ENCODE measurements around the gene STAT5B. TPM values are rescaled to one million over a fixed set of nuclear protein-coding genes. Genes with fewer than 3 reads are reported as not detected.

The STAT5B gene
- total RNA-seq, 1 experiment from 2014 or later, result 24.3 TPM

- no peak for DNase-seq
- peaks cover 12% of the 10 kb centered on the region for H3K27me3 ChIP-seq
- H3K36me3 ChIP-seq, result no peaks in the 10 kb centered on the region
- H3K4me3 ChIP-seq, result no peak within 1 kb of the TSS
- no peaks in the 10 kb centered on the region for H3K9me3 ChIP-seq
Measured at GRCh38 chr17:42184713-42185620, 91.2 kb downstream of the STAT5B start, which contains the start of gene HCRT. TSS of gene HCRT (minus strand) at chr17:42185452. CDS start at chr17:42185365, 87 bp downstream.

- no peaks in the 10 kb centered on the region for H3K36me3 ChIP-seq
- no peak overlapping the region for H3K4me3 ChIP-seq
- peak; percentile 44 for DNase-seq
- no peaks in the 10 kb centered on the region for H3K9me3 ChIP-seq
- H3K27me3 ChIP-seq, result peaks cover 17% of the 10 kb centered on the region
Measured at GRCh38 chr17:42183741-42184711, 92.2 kb downstream of the STAT5B start.

GRCh38 chr17:42182927-42183734, 93.1 kb downstream of the STAT5B start:
- Histone ChIP-seq H3K4me3 (no peak overlapping the region), H3K9me3 (no peaks in the 10 kb centered on the region), H3K36me3 (no peaks in the 10 kb centered on the region), H3K27me3 (peaks cover 17% of the 10 kb centered on the region)
- DNase-seq, result no peak

- DNase-seq, result no peak
- Histone ChIP-seq H3K27me3 (peaks cover 17% of the 10 kb centered on the region), H3K36me3 (no peaks in the 10 kb centered on the region), H3K4me3 (no peak overlapping the region), H3K9me3 (no peaks in the 10 kb centered on the region)
Measured at GRCh38 chr17:42181851-42182207, 94.4 kb downstream of the STAT5B start.

GRCh38 chr17:42180922-42181850, 95.0 kb downstream of the STAT5B start, which contains the start of gene KCNH4:
TSS of gene KCNH4 (minus strand) at chr17:42181142. CDS start at chr17:42180945, 197 bp downstream.
- no peaks in the 10 kb centered on the region for H3K36me3 ChIP-seq
- peak; percentile 76 for DNase-seq
- peak within 1 kb of the TSS; percentile 47 for H3K4me3 ChIP-seq
- H3K27me3 ChIP-seq, result peaks cover 17% of the 10 kb centered on the region
- no peaks in the 10 kb centered on the region for H3K9me3 ChIP-seq

GRCh38 chr17:42180411-42180921, 95.7 kb downstream of the STAT5B start:
- Histone ChIP-seq H3K9me3 (no peaks in the 10 kb centered on the region), H3K36me3 (no peaks in the 10 kb centered on the region), H3K27me3 (peaks cover 17% of the 10 kb centered on the region), H3K4me3 (peak overlapping the region; percentile 47)
- no peak for DNase-seq

GRCh38 chr17:42179911-42180410, 96.2 kb downstream of the STAT5B start:
- Histone ChIP-seq H3K4me3 (no peak overlapping the region), H3K9me3 (no peaks in the 10 kb centered on the region), H3K27me3 (peaks cover 17% of the 10 kb centered on the region), H3K36me3 (no peaks in the 10 kb centered on the region)
- DNase-seq, result peak; percentile 25

- H3K9me3 ChIP-seq, result no peaks in the 10 kb centered on the region
- H3K4me3 ChIP-seq, result no peak overlapping the region
- H3K27me3 ChIP-seq, result peaks cover 17% of the 10 kb centered on the region
- H3K36me3 ChIP-seq, result no peaks in the 10 kb centered on the region
- no peak for DNase-seq
Measured at GRCh38 chr17:42179335-42179734, 96.9 kb downstream of the STAT5B start.

GRCh38 chr17:42178817-42179216, 97.4 kb downstream of the STAT5B start:
- no peaks in the 10 kb centered on the region for H3K36me3 ChIP-seq
- H3K4me3 ChIP-seq, result no peak overlapping the region
- DNase-seq, result no peak
- peaks cover 17% of the 10 kb centered on the region for H3K27me3 ChIP-seq
- no peaks in the 10 kb centered on the region for H3K9me3 ChIP-seq

- no peaks in the 10 kb centered on the region for H3K9me3 ChIP-seq
- H3K27me3 ChIP-seq, result peaks cover 17% of the 10 kb centered on the region
- no peak for DNase-seq
- no peak overlapping the region for H3K4me3 ChIP-seq
- no peaks in the 10 kb centered on the region for H3K36me3 ChIP-seq
Measured at GRCh38 chr17:42177684-42178083, 98.5 kb downstream of the STAT5B start.

GRCh38 chr17:42174126-42174783, 101.9 kb downstream of the STAT5B start:
- Histone ChIP-seq H3K9me3 (no peaks in the 10 kb centered on the region), H3K4me3 (no peak overlapping the region), H3K36me3 (no peaks in the 10 kb centered on the region), H3K27me3 (peaks cover 2% of the 10 kb centered on the region; the same call in 1 of the 2 replicates)
- no peak for DNase-seq

- Histone ChIP-seq H3K36me3 (no peaks in the 10 kb centered on the region), H3K27me3 (no peaks in the 10 kb centered on the region), H3K4me3 (no peak overlapping the region), H3K9me3 (no peaks in the 10 kb centered on the region)
- no peak for DNase-seq
Measured at GRCh38 chr17:42171831-42172230, 104.4 kb downstream of the STAT5B start.

- Histone ChIP-seq H3K9me3 (no peaks in the 10 kb centered on the region), H3K27me3 (no peaks in the 10 kb centered on the region), H3K36me3 (no peaks in the 10 kb centered on the region), H3K4me3 (no peak overlapping the region)
- DNase-seq, result no peak
Measured at GRCh38 chr17:42169351-42169750, 106.8 kb downstream of the STAT5B start.

GRCh38 chr17:42167807-42168206, 108.4 kb downstream of the STAT5B start:
- DNase-seq, result no peak
- H3K4me3 ChIP-seq, result no peak overlapping the region
- H3K36me3 ChIP-seq, result no peaks in the 10 kb centered on the region
- no peaks in the 10 kb centered on the region for H3K9me3 ChIP-seq
- H3K27me3 ChIP-seq, result no peaks in the 10 kb centered on the region
